Transverse colon (tissue), 3 donors: ENCODE results near the gene ZNRF3.

Experiments used
- CTCF ChIP-seq, 5 experiments: fragments of 200-600 bp in 3 of 5; fragments of 450-650 bp in 2 of 5; sonication (generic) in 3 of 5; IDR thresholded peaks; 1 replicate in 2 of 5; 2 replicates in 3 of 5; pipeline ENCODE4 v1.5.1; 2016 to 2017; ENCODE audit warnings: antibody characterized with exemption in 5 of 5, inconsistent platforms in 3 of 5, mild to moderate bottlenecking in 2 of 5, moderate library complexity in 1 of 5
- POLR2A ChIP-seq: fragments of 450-650 bp; IDR thresholded peaks from one replicate; pipeline ENCODE4 v1.6.1; 2016; ENCODE audit warnings: antibody characterized with exemption, mild to moderate bottlenecking, moderate library complexity

DNA sequence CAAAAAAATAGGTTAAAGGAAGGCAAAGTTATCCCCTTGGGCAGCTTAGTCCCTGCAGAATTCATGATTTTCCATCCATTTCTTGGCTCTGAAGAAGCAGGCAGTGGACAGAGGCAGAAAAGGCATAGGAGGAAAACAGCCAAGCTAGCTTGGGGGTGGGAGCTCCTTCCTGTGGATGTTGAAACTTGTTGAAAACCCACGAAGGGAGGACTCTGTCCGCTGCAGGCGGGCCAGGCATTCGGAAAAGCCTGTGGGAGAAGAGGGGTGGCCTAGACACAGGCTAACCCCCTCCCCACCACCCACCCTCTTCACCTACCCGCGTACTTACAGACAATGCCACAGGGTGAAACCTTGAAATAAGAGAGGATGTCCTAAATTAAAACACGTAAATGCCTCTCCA lies 106.1 kb downstream of the ZNRF3 start:
- TF ChIP-seq CTCF (IDR thresholded peaks at IDR 0.05) (no peak), POLR2A (no peak)
